ENCODE results near the gene PFDN5. TPM values are rescaled to one million over a fixed set of nuclear protein-coding genes. Genes with fewer than 3 reads are reported as not detected.

The PFDN5 gene
- total RNA-seq, 1 donor from 2014 or later, result 429 TPM

GRCh38 chr12:53277981-53278380, 17.4 kb upstream of the PFDN5 start:
- Histone ChIP-seq H3K27me3 (ENCODE audit: control insufficient read depth, insufficient read depth, low read length) (no peaks in the 10 kb centered on the region), H3K36me3 (ENCODE audit: control insufficient read depth, insufficient read depth, low read length) (peaks cover 2% of the 10 kb centered on the region)
- no peak for FAIRE-seq

GRCh38 chr12:53279283-53279869, 16.0 kb upstream of the PFDN5 start:
- DNase-seq (ENCODE audit: low read depth) (no peak), FAIRE-seq (no peak)
- H3K4me3 ChIP-seq (ENCODE audit: low read depth, low read length), result no peak overlapping the region
- no peaks in the 10 kb centered on the region for H3K27me3 ChIP-seq (ENCODE audit: control insufficient read depth, insufficient read depth, low read length)
- peaks cover 4% of the 10 kb centered on the region for H3K36me3 ChIP-seq (ENCODE audit: control insufficient read depth, insufficient read depth, low read length)
- no peak for TF ChIP-seq CTCF (IDR thresholded peaks at IDR 0.05; ENCODE audit: insufficient read depth, low read length, severe bottlenecking)

More at GRCh38 chr12:53277981-53278380, 17.4 kb upstream of the PFDN5 start:
- no peak for DNase-seq (ENCODE audit: low read depth)
- H3K4me3 ChIP-seq (ENCODE audit: low read depth, low read length), result no peak overlapping the region
- TF ChIP-seq CTCF (IDR thresholded peaks at IDR 0.05; ENCODE audit: insufficient read depth, low read length, severe bottlenecking), result no peak

GRCh38 chr12:53279888-53280498, 15.3 kb upstream of the PFDN5 start:
- Histone ChIP-seq H3K27me3 (ENCODE audit: control insufficient read depth, insufficient read depth, low read length) (no peaks in the 10 kb centered on the region), H3K36me3 (ENCODE audit: control insufficient read depth, insufficient read depth, low read length) (peaks cover 4% of the 10 kb centered on the region), H3K4me3 (ENCODE audit: low read depth, low read length) (no peak overlapping the region)
- no peak for TF ChIP-seq CTCF (IDR thresholded peaks at IDR 0.05; ENCODE audit: insufficient read depth, low read length, severe bottlenecking)
- DNase-seq (ENCODE audit: low read depth) (no peak), FAIRE-seq (no peak)

- no peak for TF ChIP-seq CTCF (IDR thresholded peaks at IDR 0.05; ENCODE audit: insufficient read depth, low read length, severe bottlenecking)
- H3K27me3 ChIP-seq (ENCODE audit: control insufficient read depth, insufficient read depth, low read length), result no peaks in the 10 kb centered on the region
- H3K36me3 ChIP-seq (ENCODE audit: control insufficient read depth, insufficient read depth, low read length), result peaks cover 4% of the 10 kb centered on the region
- no peak overlapping the region for H3K4me3 ChIP-seq (ENCODE audit: low read depth, low read length)
- FAIRE-seq (no peak), DNase-seq (ENCODE audit: low read depth) (no peak)
Observed at GRCh38 chr12:53286448-53286847, 8.9 kb upstream of the PFDN5 start.

- DNase-seq (ENCODE audit: low read depth) (peak; percentile 59), FAIRE-seq (no peak)
- peak; percentile 83 for TF ChIP-seq CTCF (IDR thresholded peaks at IDR 0.05; ENCODE audit: insufficient read depth, low read length, severe bottlenecking)
- Histone ChIP-seq H3K4me3 (ENCODE audit: low read depth, low read length) (no peak overlapping the region), H3K27me3 (ENCODE audit: control insufficient read depth, insufficient read depth, low read length) (no peaks in the 10 kb centered on the region), H3K36me3 (ENCODE audit: control insufficient read depth, insufficient read depth, low read length) (peaks cover 4% of the 10 kb centered on the region)
Observed at GRCh38 chr12:53287741-53288216, 7.6 kb upstream of the PFDN5 start.

Data from bronchial epithelial cell (primary cell).